Mononuclear cell (primary cell): ENCODE data around the gene GRM5. TPM values are rescaled to one million over a fixed set of nuclear protein-coding genes. Genes with fewer than 3 reads are reported as not detected.

Experiments used
- H3K27me3 ChIP-seq: 2 replicates; pipeline ENCODE4 v1.6.0; 2011; ENCODE audit warnings: low read length, control low read depth; ENCODE audit not compliant: insufficient read depth
- H3K4me1 ChIP-seq: 2 replicates; pipeline ENCODE4 v1.5.1; 2011; ENCODE audit warnings: mild to moderate bottlenecking, low read length, control low read depth; ENCODE audit not compliant: insufficient read depth
- H3K4me3 ChIP-seq: 2 replicates; pipeline ENCODE4 v1.5.1; 2011; ENCODE audit warnings: mild to moderate bottlenecking, low read length, moderate library complexity
- H3K9me3 ChIP-seq: 2 replicates; pipeline ENCODE4 v1.5.1; 2011; ENCODE audit warnings: low read depth, mild to moderate bottlenecking, control low read depth, low read length
- total RNA-seq: library from RNA; depleted of rRNA; stranded (reverse); fragments of >200 nt; gene quantifications from one replicate; pipeline ENCODE4 v1.2.3, GENCODE V29; 2012

GRM5 gene
- total RNA-seq, 1 donor: not detected

DNA sequence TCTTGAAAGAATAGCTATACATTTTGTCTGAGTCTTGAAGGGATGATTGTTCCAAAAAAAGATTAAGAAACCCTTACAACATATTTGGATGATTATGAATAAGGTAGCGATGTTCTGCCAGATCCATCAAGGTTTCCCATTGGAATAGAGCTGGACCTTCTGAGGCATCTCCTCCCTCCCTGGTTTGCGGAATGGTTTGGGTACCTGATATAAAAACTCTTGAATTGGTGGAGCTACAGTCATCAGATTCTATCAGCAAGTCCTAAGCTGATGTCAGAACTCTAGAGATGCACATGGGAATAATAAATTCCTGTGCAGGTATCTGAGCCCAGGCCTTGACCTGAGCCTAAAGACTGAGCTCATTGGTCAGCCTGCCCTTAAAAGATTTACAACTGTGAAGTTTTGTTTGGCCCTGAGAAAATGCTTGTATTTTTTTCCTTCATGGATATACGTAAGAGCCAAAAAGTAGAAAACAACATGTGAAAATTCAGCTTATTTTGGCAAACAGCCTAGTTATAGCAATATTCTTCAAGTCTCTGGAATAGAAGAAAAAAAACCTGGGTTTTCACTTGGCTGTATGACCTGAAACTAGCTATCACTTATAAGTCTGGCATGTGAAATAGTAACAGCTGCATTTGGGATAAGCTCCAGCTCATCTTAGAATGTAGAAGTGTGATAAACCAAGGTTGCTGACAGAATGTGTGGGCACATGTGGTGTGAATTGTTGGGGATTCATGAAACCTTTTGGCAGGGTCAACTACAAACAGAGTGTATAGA, 462.5 kb downstream of the GRM5 start:
- no peaks in the 10 kb centered on the region for H3K4me1 ChIP-seq
- H3K9me3 ChIP-seq: no peaks in the 10 kb centered on the region
- no peaks in the 10 kb centered on the region for H3K27me3 ChIP-seq
- no peak overlapping the region for H3K4me3 ChIP-seq

- H3K9me3 ChIP-seq: no peaks in the 10 kb centered on the region
These were observed 468.4 kb downstream of the GRM5 start for GRCh38 chr11:88597387-88597786.

DNA sequence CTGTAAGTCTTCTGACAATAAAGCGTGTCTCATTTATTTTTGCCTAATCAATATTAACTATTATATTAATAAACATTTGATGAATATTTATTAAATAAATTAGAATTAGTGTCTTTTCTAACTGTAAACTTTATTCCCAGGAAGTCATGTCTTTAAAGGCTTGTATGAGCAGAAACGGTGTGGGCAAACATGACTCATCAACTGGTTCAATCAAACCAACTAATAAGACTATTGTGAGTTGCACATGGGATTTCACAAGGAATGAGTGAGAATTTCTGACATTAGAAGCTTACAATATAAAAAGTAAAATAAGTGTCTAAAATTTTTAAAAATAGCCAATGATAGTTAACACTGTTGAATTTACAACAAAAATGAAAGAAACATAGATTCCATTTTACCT, 469.0 kb downstream of the GRM5 start:
- H3K27me3 ChIP-seq: no peaks in the 10 kb centered on the region
- no peak overlapping the region for H3K4me3 ChIP-seq
- no peaks in the 10 kb centered on the region for H3K9me3 ChIP-seq
- no peaks in the 10 kb centered on the region for H3K4me1 ChIP-seq

More at GRCh38 chr11:88597387-88597786, 468.4 kb downstream of the GRM5 start:
- H3K27me3 ChIP-seq: no peaks in the 10 kb centered on the region
- H3K4me1 ChIP-seq: no peaks in the 10 kb centered on the region
- H3K4me3 ChIP-seq: no peak overlapping the region

GRCh38 chr11:88594274-88594950, 471.4 kb downstream of the GRM5 start:
- H3K27me3 ChIP-seq: no peaks in the 10 kb centered on the region
- no peak overlapping the region for H3K4me3 ChIP-seq
- H3K9me3 ChIP-seq: no peaks in the 10 kb centered on the region
- H3K4me1 ChIP-seq: no peaks in the 10 kb centered on the region

DNA sequence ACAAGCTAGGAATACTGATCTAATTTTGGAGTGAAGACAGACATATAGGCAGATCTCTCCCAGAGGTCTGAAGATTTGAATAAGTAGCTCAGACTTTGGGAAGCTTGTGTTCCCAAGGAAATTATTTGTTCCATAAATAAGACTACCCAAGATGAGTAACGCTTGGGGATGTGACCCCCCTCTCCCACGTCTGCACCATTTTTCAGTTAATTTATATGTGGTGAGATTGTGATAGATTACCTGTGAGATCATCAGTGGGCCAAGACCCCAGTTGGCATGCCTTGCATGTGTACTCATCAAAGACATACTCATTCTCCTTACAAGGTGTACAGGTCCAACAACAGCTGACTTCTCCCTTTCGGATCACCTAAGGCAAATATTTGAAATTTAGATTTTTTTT, 475.4 kb downstream of the GRM5 start:
- Histone ChIP-seq H3K4me3 (no peak overlapping the region), H3K9me3 (no peaks in the 10 kb centered on the region), H3K27me3 (no peaks in the 10 kb centered on the region), H3K4me1 (no peaks in the 10 kb centered on the region)

- Histone ChIP-seq H3K9me3 (no peaks in the 10 kb centered on the region), H3K27me3 (no peaks in the 10 kb centered on the region), H3K4me3 (no peak overlapping the region), H3K4me1 (no peaks in the 10 kb centered on the region)
These were observed 482.5 kb downstream of the GRM5 start for GRCh38 chr11:88583251-88583650.

- Histone ChIP-seq H3K4me1 (no peaks in the 10 kb centered on the region), H3K27me3 (no peaks in the 10 kb centered on the region), H3K9me3 (no peaks in the 10 kb centered on the region), H3K4me3 (no peak overlapping the region)
These were observed 486.3 kb downstream of the GRM5 start for GRCh38 chr11:88579466-88579865.

- Histone ChIP-seq H3K4me1 (no peaks in the 10 kb centered on the region), H3K4me3 (no peak overlapping the region), H3K27me3 (no peaks in the 10 kb centered on the region), H3K9me3 (no peaks in the 10 kb centered on the region)
These were observed 489.0 kb downstream of the GRM5 start for GRCh38 chr11:88576741-88577140.

DNA sequence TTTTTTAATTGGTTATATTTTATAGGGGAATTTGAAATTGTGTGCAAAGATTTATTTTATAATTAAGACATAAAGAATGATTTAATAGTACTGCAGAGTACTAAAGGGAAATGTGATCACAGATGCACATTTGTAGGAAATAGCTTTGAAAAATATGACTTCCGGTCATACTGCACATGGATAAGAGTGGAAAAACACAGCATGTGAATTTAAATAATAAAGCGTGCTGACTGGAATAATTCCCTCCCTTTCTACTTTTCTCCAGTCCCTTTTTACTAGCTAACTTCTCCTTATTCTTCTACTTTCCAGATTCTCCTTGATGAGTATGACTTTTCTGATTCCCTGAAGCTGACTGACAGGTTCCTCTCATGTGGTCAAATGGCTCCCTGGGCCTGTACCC, 489.9 kb downstream of the GRM5 start:
- no peak overlapping the region for H3K4me3 ChIP-seq
- no peaks in the 10 kb centered on the region for H3K9me3 ChIP-seq
- no peaks in the 10 kb centered on the region for H3K27me3 ChIP-seq
- no peaks in the 10 kb centered on the region for H3K4me1 ChIP-seq

DNA sequence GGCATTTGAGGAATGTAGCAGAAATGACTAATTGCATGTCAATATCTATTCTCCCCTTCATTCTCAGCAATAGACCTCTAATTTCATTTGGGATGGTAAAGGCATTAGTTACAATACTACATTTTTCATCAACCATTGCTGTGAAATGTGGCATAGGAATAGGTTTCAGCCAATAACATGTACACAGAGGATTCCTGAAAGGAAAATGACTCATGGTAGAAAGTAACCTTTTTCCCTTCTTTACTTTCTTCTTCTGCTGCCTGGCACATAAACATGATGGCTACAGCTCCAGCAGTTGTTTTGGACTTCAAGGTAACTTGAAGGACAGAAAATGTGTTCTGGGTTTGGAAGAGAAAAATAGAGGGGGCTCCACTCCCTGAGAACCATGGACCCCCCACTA, 496.4 kb downstream of the GRM5 start:
- no peaks in the 10 kb centered on the region for H3K9me3 ChIP-seq
- H3K4me3 ChIP-seq: no peak overlapping the region
- H3K4me1 ChIP-seq: no peaks in the 10 kb centered on the region
- H3K27me3 ChIP-seq: no peaks in the 10 kb centered on the region

- Histone ChIP-seq H3K27me3 (peaks cover 3% of the 10 kb centered on the region), H3K4me1 (no peaks in the 10 kb centered on the region), H3K9me3 (no peaks in the 10 kb centered on the region), H3K4me3 (no peak overlapping the region)
These were observed 510.0 kb downstream of the GRM5 start for GRCh38 chr11:88555829-88556202.

DNA sequence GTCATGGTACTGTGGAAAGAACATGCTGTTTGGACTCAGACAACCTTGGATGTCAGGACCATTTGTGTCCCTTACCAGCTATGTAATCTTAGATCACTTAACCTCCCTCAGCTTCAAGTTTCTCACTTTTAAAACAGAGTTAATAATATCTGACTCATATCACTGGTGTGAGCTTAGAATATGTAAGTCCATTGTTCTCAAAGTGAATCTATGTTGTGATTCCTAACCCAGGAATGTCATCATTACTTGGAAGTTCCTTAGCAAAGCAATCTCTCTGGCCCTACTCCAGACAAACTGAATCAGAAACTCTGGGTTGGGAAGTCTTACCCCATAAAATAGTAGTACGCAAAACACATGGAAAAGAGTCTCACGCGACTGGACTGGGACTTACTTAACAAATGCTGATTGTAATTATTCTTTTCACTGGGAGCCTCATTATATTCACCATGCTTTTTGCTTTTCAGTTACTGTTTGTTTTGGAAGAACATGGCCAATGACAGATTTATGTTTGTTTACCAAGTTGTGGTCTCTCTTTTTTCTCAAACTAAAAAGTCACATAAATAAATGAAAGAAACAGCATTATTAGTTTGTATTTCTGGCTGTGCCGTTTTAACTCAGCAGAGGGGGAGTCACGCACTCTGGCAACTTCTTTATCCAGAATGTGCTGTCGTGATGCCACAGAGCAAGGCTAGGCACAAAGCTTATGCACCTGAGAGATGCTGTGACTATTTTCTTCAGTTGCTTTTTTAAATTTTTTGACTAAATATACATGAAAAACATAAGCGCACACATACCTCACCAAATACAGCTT, 510.6 kb downstream of the GRM5 start:
- Histone ChIP-seq H3K9me3 (no peaks in the 10 kb centered on the region), H3K27me3 (peaks cover 3% of the 10 kb centered on the region), H3K4me1 (no peaks in the 10 kb centered on the region), H3K4me3 (no peak overlapping the region)

DNA sequence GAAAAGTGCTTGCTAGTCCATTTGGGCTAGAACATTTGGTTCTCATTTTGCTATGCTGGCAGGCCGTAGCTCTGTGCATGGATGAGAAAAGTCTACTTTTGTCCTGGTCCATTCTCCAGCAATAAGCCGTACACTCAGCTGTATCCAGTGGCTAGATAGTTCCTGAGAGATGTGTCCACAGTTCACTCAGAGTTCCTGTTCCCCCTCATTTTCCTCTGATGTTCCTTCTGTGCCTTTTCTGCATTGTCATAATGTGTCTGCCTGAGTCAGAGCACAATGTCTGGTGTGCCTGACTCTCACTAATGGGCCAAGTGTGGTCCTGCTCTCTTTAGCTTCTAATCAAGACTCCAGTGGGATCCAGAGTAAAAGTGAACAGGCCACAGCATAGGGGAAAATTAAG, 512.6 kb downstream of the GRM5 start:
- peaks cover 3% of the 10 kb centered on the region for H3K27me3 ChIP-seq
- no peaks in the 10 kb centered on the region for H3K9me3 ChIP-seq
- H3K4me1 ChIP-seq: no peaks in the 10 kb centered on the region

DNA sequence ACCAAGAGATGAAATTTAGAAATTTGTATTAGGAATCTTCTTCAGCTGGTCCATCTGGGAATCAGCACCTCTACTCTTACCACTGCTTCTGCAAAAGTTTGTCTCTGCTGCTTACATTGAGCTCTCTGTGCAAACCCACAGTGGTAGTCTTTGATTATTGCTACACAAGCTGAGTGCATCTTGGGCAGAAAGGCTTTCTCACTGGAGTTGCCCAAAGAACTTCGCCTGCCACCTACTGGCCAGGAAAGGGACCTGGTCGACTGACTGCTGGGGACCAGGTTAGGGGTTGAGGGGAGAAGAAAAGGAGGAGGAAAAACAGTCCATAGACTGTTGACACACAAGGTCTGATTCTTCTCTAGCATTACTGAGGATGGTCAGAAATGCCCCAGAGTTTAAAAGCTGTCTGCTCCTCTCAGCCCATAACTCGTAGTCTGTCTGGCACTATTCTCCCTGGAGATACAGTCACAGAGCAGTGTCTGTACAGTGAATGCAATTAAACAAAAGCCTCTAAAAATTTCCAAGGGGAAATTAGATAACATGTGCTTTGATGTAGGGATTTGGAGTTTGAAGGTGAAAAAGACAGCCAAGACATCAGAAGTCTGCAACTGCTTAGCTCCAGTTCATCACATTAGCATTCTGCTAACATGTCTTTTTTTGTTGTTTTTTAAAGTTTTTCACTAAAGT, 513.3 kb downstream of the GRM5 start:
- Histone ChIP-seq H3K27me3 (peaks cover 3% of the 10 kb centered on the region), H3K9me3 (no peaks in the 10 kb centered on the region), H3K4me3 (no peak overlapping the region), H3K4me1 (no peaks in the 10 kb centered on the region)

More for the DNA sequence above, 512.6 kb downstream of the GRM5 start:
- no peak overlapping the region for H3K4me3 ChIP-seq
